MM.1S (cell line): Measurements from ENCODE around the gene SH2D4B.

Experiments used
- DNase-seq: peaks from one replicate; pipeline ENCODE4 v3.0.0-alpha.2; 2015
- H2AFZ ChIP-seq: fragments of 300-600 bp; sonication (generic); 2 replicates; pipeline ENCODE4 v1.6.0; 2016; ENCODE audit warnings: antibody characterized with exemption, low read length
- H3F3A ChIP-seq: fragments of 300-600 bp; sonication (generic); 2 replicates; pipeline ENCODE4 v1.6.1; 2016; ENCODE audit warnings: mild to moderate bottlenecking, antibody characterized with exemption, low read length, moderate library complexity, mixed read lengths; ENCODE audit not compliant: insufficient read depth
- H3K27ac ChIP-seq: fragments of 300-600 bp; sonication (generic); 2 replicates; pipeline ENCODE4 v1.5.1; 2016; ENCODE audit warnings: mild to moderate bottlenecking, low read length
- H3K27me3 ChIP-seq: fragments of 300-600 bp; sonication (generic); replicated peaks from 2 replicates; pipeline ENCODE4 v1.6.0; 2016; ENCODE audit warnings: low read length; ENCODE audit not compliant: insufficient read depth
- H3K36me3 ChIP-seq: fragments of 300-600 bp; sonication (generic); replicated peaks from 2 replicates; pipeline ENCODE4 v1.6.1; 2016; ENCODE audit warnings: mild to moderate bottlenecking, low read length, mixed read lengths; ENCODE audit not compliant: insufficient read depth
- H3K4me1 ChIP-seq: fragments of 300-600 bp; sonication (generic); 2 replicates; pipeline ENCODE4 v1.6.1; 2016; ENCODE audit warnings: low read length, mixed read lengths
- H3K4me2 ChIP-seq: fragments of 300-600 bp; sonication (generic); 2 replicates; pipeline ENCODE4 v1.6.0; 2016; ENCODE audit warnings: low read depth, low read length
- H3K4me3 ChIP-seq: fragments of 300-600 bp; sonication (generic); 2 replicates; pipeline ENCODE4 v1.5.1; 2016; ENCODE audit warnings: low read length, mixed read lengths
- H3K79me2 ChIP-seq: fragments of 300-600 bp; sonication (generic); 2 replicates; pipeline ENCODE4 v1.6.1; 2016; ENCODE audit warnings: mixed run types, low read length, mixed read lengths
- H3K9ac ChIP-seq: fragments of 300-600 bp; sonication (generic); 2 replicates; pipeline ENCODE4 v1.6.1; 2016; ENCODE audit warnings: low read length, mixed read lengths
- H3K9me2 ChIP-seq: fragments of 300-600 bp; sonication (generic); replicated peaks from 2 replicates; pipeline ENCODE4 v1.6.1; 2016; ENCODE audit warnings: mild to moderate bottlenecking, low read length, mixed read lengths; ENCODE audit not compliant: insufficient read depth
- H3K9me3 ChIP-seq: fragments of 300-600 bp; sonication (generic); replicated peaks from 2 replicates; pipeline ENCODE4 v1.6.1; 2016; ENCODE audit warnings: mild to moderate bottlenecking, low read length, mixed read lengths; ENCODE audit not compliant: insufficient read depth
- H4K20me1 ChIP-seq: fragments of 300-600 bp; sonication (generic); 2 replicates; pipeline ENCODE4 v1.6.1; 2016; ENCODE audit warnings: mild to moderate bottlenecking, low read length, moderate library complexity, mixed read lengths; ENCODE audit not compliant: insufficient read depth
- EZH2 ChIP-seq: fragments of 300-600 bp; sonication (generic); optimal IDR thresholded peaks from 2 replicates; pipeline ENCODE3; 2017; ENCODE audit warnings: low read depth, mild to moderate bottlenecking, antibody characterized with exemption, low read length, mixed read lengths
- EZH2phosphoT487 ChIP-seq: fragments of 300-600 bp; sonication (generic); IDR thresholded peaks from 2 replicates; pipeline ENCODE4 v1.6.1; 2018; ENCODE audit warnings: antibody characterized with exemption, low read length
- TF ChIP-seq, protein P1 (sequence below): fragments of 300-600 bp; sonication (generic); IDR thresholded peaks from 2 replicates; pipeline ENCODE4 v1.5.1; 2016; ENCODE audit warnings: antibody characterized with exemption, low read length, mixed read lengths

SH2D4B gene

DNA sequence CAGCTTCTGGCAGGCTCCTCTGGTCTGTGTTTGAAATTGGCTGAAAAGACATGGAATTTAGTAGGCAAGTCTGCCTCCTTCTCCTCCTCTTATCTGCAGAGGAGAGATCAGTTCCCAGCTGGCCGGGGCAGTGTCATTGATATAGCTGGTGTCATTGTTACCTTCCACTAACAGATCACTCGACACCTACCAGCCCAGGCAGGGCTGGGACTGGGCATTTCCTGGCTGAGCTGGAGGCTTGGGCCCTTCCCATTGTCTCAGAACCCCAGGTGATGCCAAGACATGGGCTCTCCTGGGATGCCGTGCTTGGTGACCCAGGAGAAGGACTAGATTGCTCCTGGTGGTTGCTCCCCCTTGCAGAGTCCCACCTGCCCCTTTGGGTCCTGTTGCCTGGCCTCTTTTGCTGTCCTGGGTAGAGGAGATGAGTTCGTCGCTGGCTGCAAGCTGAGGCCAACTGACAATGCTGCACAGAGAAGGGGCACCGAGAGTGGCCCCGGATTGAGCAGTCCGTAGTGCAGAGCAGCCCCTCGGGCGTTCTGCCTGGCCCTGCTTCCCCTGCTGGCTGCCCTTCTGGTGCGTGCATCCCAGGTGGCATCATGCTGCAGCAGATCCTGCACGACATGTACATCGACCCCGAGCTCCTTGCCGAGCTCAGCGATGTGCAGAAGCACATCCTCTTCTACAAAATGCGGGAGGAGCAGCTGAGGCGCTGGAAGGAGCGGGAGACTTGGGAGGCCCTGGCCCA lies at the start of gene SH2D4B:
Gene SH2D4B, plus strand, starts transcription at position 167 of the 745 bp plus-strand sequence. Its CDS starts 430 bp downstream, at position 597.
- H3K9me3 ChIP-seq = no peaks in the 10 kb centered on the region
- H3K4me2 ChIP-seq = no peak within 1 kb of the TSS
- H3K27ac ChIP-seq = no peak within 1 kb of the TSS
- no peak within 1 kb of the TSS for H3K4me3 ChIP-seq
- H3K4me1 ChIP-seq = no peaks in the 10 kb centered on the region
- TF ChIP-seq EZH2phosphoT487 (no peak), EZH2 (no peak)
- TF ChIP-seq, protein P1, sequence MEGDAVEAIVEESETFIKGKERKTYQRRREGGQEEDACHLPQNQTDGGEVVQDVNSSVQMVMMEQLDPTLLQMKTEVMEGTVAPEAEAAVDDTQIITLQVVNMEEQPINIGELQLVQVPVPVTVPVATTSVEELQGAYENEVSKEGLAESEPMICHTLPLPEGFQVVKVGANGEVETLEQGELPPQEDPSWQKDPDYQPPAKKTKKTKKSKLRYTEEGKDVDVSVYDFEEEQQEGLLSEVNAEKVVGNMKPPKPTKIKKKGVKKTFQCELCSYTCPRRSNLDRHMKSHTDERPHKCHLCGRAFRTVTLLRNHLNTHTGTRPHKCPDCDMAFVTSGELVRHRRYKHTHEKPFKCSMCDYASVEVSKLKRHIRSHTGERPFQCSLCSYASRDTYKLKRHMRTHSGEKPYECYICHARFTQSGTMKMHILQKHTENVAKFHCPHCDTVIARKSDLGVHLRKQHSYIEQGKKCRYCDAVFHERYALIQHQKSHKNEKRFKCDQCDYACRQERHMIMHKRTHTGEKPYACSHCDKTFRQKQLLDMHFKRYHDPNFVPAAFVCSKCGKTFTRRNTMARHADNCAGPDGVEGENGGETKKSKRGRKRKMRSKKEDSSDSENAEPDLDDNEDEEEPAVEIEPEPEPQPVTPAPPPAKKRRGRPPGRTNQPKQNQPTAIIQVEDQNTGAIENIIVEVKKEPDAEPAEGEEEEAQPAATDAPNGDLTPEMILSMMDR = no peak
- no peaks in the 10 kb centered on the region for H3K79me2 ChIP-seq
- H3K9ac ChIP-seq = no peak within 1 kb of the TSS
- no peaks in the 10 kb centered on the region for H3K9me2 ChIP-seq
- no peaks in the 10 kb centered on the region for H3K27me3 ChIP-seq
- DNase-seq = no peak
- H2AFZ ChIP-seq = no peak within 1 kb of the TSS
- no peaks in the 10 kb centered on the region for H3F3A ChIP-seq
- no peaks in the 10 kb centered on the region for H4K20me1 ChIP-seq
- no peaks in the 10 kb centered on the region for H3K36me3 ChIP-seq

DNA sequence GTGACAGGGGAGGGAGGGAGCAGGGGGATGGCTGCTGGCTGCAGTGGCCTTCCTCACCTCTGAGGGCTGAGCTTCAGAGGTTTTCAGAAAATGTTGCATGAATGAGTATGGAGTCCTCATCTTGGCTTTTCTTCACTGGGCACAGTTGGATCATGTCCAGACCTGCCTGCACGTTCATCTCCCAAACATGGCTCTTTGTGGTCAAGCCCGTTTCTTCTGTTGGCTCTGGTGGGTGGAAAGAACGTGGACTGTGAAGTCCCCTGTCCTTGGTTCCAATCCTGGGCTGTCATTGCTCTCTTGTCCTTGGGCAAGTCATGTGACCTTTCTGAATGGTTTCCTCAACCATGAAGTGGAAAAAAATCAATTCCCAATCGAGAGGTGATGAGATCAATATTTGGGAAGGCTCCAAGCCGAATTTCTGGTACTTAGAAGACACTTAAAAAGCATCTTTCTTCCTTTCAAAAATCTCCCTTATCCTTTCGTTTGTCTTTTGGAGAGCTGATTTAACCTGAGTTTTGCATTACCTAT lies 49.1 kb upstream of the SH2D4B start:
- Histone ChIP-seq H3F3A (no peaks in the 10 kb centered on the region), H3K4me2 (no peak overlapping the region), H4K20me1 (no peaks in the 10 kb centered on the region), H3K36me3 (no peaks in the 10 kb centered on the region), H3K4me3 (no peak overlapping the region), H3K27ac (no peak overlapping the region), H3K9ac (no peak overlapping the region), H3K9me3 (no peaks in the 10 kb centered on the region), H2AFZ (no peak overlapping the region), H3K9me2 (no peaks in the 10 kb centered on the region), H3K79me2 (no peaks in the 10 kb centered on the region), H3K27me3 (no peaks in the 10 kb centered on the region), H3K4me1 (no peaks in the 10 kb centered on the region)
- TF ChIP-seq EZH2phosphoT487 (no peak), EZH2 (no peak)
- TF ChIP-seq, protein P1 = no peak
- no peak for DNase-seq

DNA sequence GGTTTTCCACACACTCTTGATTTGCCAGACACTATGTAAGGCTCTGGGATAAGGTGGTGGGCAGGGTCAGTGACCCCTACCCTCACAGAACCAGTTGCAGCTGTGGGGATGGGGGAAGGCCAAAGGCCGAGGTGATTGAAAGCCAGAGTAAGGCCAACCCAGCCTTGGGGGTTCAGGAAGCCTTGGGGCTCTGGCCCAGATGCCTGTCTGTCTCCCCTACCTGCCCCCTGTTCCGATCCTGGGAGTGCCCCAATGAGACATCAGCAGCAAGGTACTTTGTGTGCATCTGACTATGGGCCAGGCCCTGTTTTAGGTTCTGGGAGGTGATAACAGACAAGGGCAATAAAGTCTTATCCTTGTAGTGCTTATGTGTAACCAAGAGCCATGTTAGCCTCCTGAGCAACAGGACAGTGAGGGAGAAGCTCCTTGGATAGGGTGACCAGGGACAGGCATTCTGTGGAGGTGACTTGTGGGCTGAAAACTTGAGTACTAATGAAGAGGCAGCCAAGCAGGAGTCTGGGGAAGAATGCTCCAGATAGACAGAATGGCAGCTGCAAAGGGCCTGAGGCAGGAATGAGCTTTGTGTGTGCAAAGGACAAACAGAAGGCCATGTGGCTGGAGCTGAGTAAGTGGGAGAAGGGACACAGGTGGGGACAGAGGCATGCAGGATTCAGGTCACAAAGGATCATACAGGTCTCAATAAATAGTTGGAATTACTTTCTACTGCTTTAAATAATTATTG lies 48.2 kb upstream of the SH2D4B start:
- Histone ChIP-seq H3K9me3 (no peaks in the 10 kb centered on the region), H3F3A (no peaks in the 10 kb centered on the region), H3K36me3 (no peaks in the 10 kb centered on the region), H3K4me2 (no peak overlapping the region), H3K79me2 (no peaks in the 10 kb centered on the region), H2AFZ (no peak overlapping the region), H4K20me1 (no peaks in the 10 kb centered on the region), H3K9me2 (no peaks in the 10 kb centered on the region), H3K4me3 (no peak overlapping the region), H3K4me1 (no peaks in the 10 kb centered on the region), H3K27ac (no peak overlapping the region), H3K27me3 (no peaks in the 10 kb centered on the region), H3K9ac (no peak overlapping the region)
- DNase-seq = no peak
- TF ChIP-seq, protein P1 = no peak
- TF ChIP-seq EZH2phosphoT487 = no peak
- no peak for TF ChIP-seq EZH2
